HepG2 (cell line): ENCODE data around the gene ATP13A2. TPM values are rescaled to one million over a fixed set of nuclear protein-coding genes. Genes with fewer than 3 reads are reported as not detected.

Experiments used
- ATAC-seq: fragments of 200-7000 bp; cut with Tn5 transposase; 3 replicates; pipeline ENCODE4 v1.9.1; 2020; ENCODE audit warnings: mild to moderate bottlenecking, moderate library complexity
- BruUV-seq: library from RNA; stranded (reverse); fragments of 400-500 nt; replicated peaks from 2 replicates; lab custom pipeline; 2021; lab: Mats Ljungman, UMichigan
- CTCF ChIA-PET: fragments of 300-600 bp; formaldehyde crosslinking; extraction: SDS; loops from one replicate; lab custom pipeline; 2021; ENCODE audit warnings: low total read pairs, inconsistent platforms, low intra/inter-chr PET ratio; lab: Yijun Ruan, JAX
- POLR2A ChIA-PET: fragments of 350-600 bp; sonication (Branson Sonifier 250); formaldehyde crosslinking; loops from one replicate; lab custom pipeline; 2020; ENCODE audit warnings: antibody characterized with exemption, inconsistent platforms; lab: Yijun Ruan, JAX
- DNase-seq: peaks from one replicate; pipeline ENCODE4 v3.0.0-alpha.2; 2015; ENCODE audit warnings: low spot score
- FAIRE-seq: peaks from 3 replicates; lab custom pipeline; 2011; peaks lifted over from hg19 to GRCh38; lab: Jason Lieb, UNC
- H2AFZ ChIP-seq: one replicate; pipeline ENCODE4 v1.6.1; 2011; ENCODE audit warnings: low read length, inconsistent platforms
- H3K27ac ChIP-seq: fragments of 300-600 bp; 3 replicates; pipeline ENCODE4 v1.8.0; 2011; ENCODE audit warnings: mixed run types, mild to moderate bottlenecking, mixed read lengths, low read length, inconsistent platforms; ENCODE audit not compliant: insufficient read depth; ENCODE audit errors: extremely low read length
- H3K27me3 ChIP-seq, 2 experiments: fragments of 200-600 bp in 1 of 2; 2 replicates in 1 of 2; 3 replicates in 1 of 2; pipeline versions ENCODE4 v1.6.0 to v1.8.0; 2011; ENCODE audit warnings: low read length in 2 of 2, mild to moderate bottlenecking in 2 of 2, moderate library complexity in 2 of 2, inconsistent platforms in 1 of 2; ENCODE audit not compliant: insufficient read depth in 2 of 2, control insufficient read depth in 1 of 2
- H3K36me3 ChIP-seq, 2 experiments: fragments of 200-600 bp in 1 of 2; replicated peaks in 1 of 2; 2 replicates in 1 of 2; 3 replicates in 1 of 2; pipeline versions ENCODE4 v1.5.1 to v1.8.0; 2011; ENCODE audit warnings: low read length in 2 of 2, inconsistent platforms in 1 of 2; ENCODE audit not compliant: insufficient read depth in 2 of 2, control insufficient read depth in 1 of 2
- H3K4me1 ChIP-seq: 2 replicates; pipeline ENCODE4 v1.5.1; 2012; ENCODE audit warnings: low read length, inconsistent platforms; ENCODE audit not compliant: insufficient read depth
- H3K4me2 ChIP-seq: 2 replicates; pipeline ENCODE4 v1.6.0; 2011; ENCODE audit warnings: low read depth, low read length, inconsistent platforms
- H3K4me3 ChIP-seq, 3 experiments: fragments of 200-600 bp in 1 of 3; sonication (generic), shearing (Covaris generic) in 1 of 3; replicated peaks in 1 of 3; 2 replicates each; pipeline ENCODE4 v1.5.1; 2011 to 2016; ENCODE audit warnings: low read length in 3 of 3, inconsistent platforms in 2 of 3, low read depth in 2 of 3, mild to moderate bottlenecking in 2 of 3, control low read depth in 1 of 3, mixed read lengths in 1 of 3; ENCODE audit not compliant: insufficient read depth in 1 of 3
- H3K79me2 ChIP-seq: one replicate; pipeline ENCODE4 v1.6.1; 2011; ENCODE audit warnings: low read length, inconsistent platforms; ENCODE audit not compliant: insufficient read depth
- H3K9ac ChIP-seq: 2 replicates; pipeline ENCODE4 v1.6.0; 2011; ENCODE audit warnings: mild to moderate bottlenecking, low read depth, low read length, inconsistent platforms; ENCODE audit not compliant: insufficient read depth
- H3K9me3 ChIP-seq: 2 replicates; pipeline ENCODE4 v1.5.1; 2012; ENCODE audit warnings: mild to moderate bottlenecking, low read length
- H4K20me1 ChIP-seq: 2 replicates; pipeline ENCODE4 v1.6.0; 2011; ENCODE audit warnings: inconsistent platforms, mild to moderate bottlenecking, low read length, moderate library complexity; ENCODE audit not compliant: insufficient read depth
- EED ChIP-seq: sonication (generic); formaldehyde crosslinking; IDR thresholded peaks from 2 replicates; pipeline ENCODE4 v1.5.0; 2020; ENCODE audit warnings: mild to moderate bottlenecking, missing genetic modification reagents
- HDAC1 ChIP-seq: sonication (generic); formaldehyde crosslinking; IDR thresholded peaks from 2 replicates; pipeline ENCODE4 v1.5.1; 2020; ENCODE audit warnings: mild to moderate bottlenecking, missing genetic modification reagents
- HNRNPLL ChIP-seq: fragments of 200-400 bp; formaldehyde crosslinking; IDR thresholded peaks from 2 replicates; pipeline ENCODE4 v1.6.1; 2017; ENCODE audit warnings: mild to moderate bottlenecking, low read depth, low read length; ENCODE audit not compliant: poor library complexity, severe bottlenecking
- HOXA9 ChIP-seq: sonication (generic); formaldehyde crosslinking; IDR thresholded peaks from 2 replicates; pipeline ENCODE4 v1.8.1; 2022; ENCODE audit warnings: missing genetic modification reagents, mild to moderate bottlenecking, moderate library complexity, borderline replicate concordance
- SAFB2 ChIP-seq: sonication (generic); formaldehyde crosslinking; IDR thresholded peaks from 2 replicates; pipeline ENCODE4 v1.5.1; 2020; ENCODE audit warnings: missing genetic modification reagents, low read depth, mild to moderate bottlenecking, borderline replicate concordance
- THAP11 ChIP-seq: IDR thresholded peaks from 2 replicates; pipeline ENCODE4 v1.6.1; 2016; ENCODE audit warnings: missing biosample characterization, missing genetic modification reagents
- THYN1 ChIP-seq: sonication (generic); formaldehyde crosslinking; IDR thresholded peaks from 2 replicates; pipeline ENCODE4 v1.8.1; 2023; ENCODE audit warnings: low read depth, mild to moderate bottlenecking, moderate library complexity, missing genetic modification reagents, borderline replicate concordance
- ZNF207 ChIP-seq: fragments of 450-650 bp; IDR thresholded peaks from 2 replicates; pipeline ENCODE4 v1.6.1; 2016; ENCODE audit warnings: antibody characterized with exemption, borderline replicate concordance
- ZNF224 ChIP-seq: sonication (generic); formaldehyde crosslinking; IDR thresholded peaks from 2 replicates; pipeline ENCODE4 v1.5.0; 2020; ENCODE audit warnings: mild to moderate bottlenecking, missing genetic modification reagents
- ZNF382 ChIP-seq: sonication (generic); formaldehyde crosslinking; IDR thresholded peaks from 2 replicates; pipeline ENCODE4 v1.5.0; 2020; ENCODE audit warnings: missing genetic modification reagents, mild to moderate bottlenecking, borderline replicate concordance
- WGBS: methylation state at CpG from one replicate; pipeline ENCODE4 v1.1.6; 2017; ENCODE audit warnings: low lambda C conversion rate; 5-methylcytosine and 5-hydroxymethylcytosine counted together
- in situ Hi-C: cut with HindIII; loops from 2 replicates; pipeline ENCODE4 v1.10.0; 2017; ENCODE audit warnings: low pct_unique_long_range_greater_than_20kb; ENCODE audit not compliant: extremely low pct_ligation_motif_present
- intact Hi-C: fragments of 100-400 bp; cut with micrococcal nuclease; formaldehyde crosslinking; loops from one replicate; pipeline ENCODE4 v1.10.0; 2022; ENCODE audit not compliant: unreplicated experiment
- polyA plus RNA-seq, 8 experiments: library from polyadenylated mRNA; depleted of rRNA in 3 of 8; stranded (reverse) in 7 of 8; unstranded in 1 of 8; fragments of >200 nt; fragmentation: Illumina TruSeq in 4 of 8; extraction: Trizol in 4 of 8; gene quantifications; 2 replicates each; pipeline versions ENCODE4 v1.2.1 to v1.2.3, GENCODE V29; 2011 to 2016; ENCODE audit warnings: low read depth in 4 of 8, missing spikeins in 1 of 8, mixed read lengths in 1 of 8; ENCODE audit not compliant: insufficient read depth in 1 of 8
- total RNA-seq, 5 experiments: library from RNA; depleted of rRNA; stranded (reverse); fragments of >200 nt; fragmentation: Illumina TruSeq; extraction: Trizol; gene quantifications; 2 replicates each; pipeline ENCODE4 v1.2.3, GENCODE V29; 2016; ENCODE audit warnings: low read depth in 1 of 5
- TF ChIP-seq, protein P1 (sequence below): sonication (generic); formaldehyde crosslinking; IDR thresholded peaks from 2 replicates; pipeline ENCODE4 v1.4.0; 2020; ENCODE audit warnings: missing genetic modification reagents
- TF ChIP-seq, protein P2 (sequence below): sonication (generic); formaldehyde crosslinking; IDR thresholded peaks from 2 replicates; pipeline ENCODE4 v1.9.0; 2021; ENCODE audit warnings: missing genetic modification reagents, borderline replicate concordance

The ATP13A2 gene
- total and polyA plus RNA-seq, 2 of the 13 experiments (the other 11 are each of a cell fraction or from before 2014, with no cell fraction given) = 13.2 to 16.2 TPM

DNA sequence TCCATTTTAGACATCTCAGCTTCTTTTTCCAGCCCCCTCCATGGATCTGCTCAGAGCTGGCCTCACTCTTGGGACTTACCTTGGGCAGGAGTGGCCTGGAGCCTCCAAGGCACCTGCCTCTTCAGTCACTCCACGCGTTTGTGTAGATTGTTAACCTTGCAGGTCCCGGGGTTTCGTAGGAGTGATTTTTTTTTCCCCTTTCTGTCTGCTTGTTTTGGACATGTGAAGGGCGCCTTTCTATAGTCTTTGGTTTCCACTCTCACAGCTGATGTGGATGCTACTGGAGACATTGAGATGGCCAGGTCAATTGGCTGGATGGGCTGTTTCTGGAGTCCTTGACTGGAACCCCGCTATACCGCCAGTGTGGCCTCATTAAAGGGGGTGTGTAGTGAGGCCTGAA is 44.1 kb upstream of the ATP13A2 start:
- no peak overlapping the region for H3K4me3 ChIP-seq
- DNase-seq (no peak), ATAC-seq (no peak), FAIRE-seq (no peak)
- H3K4me1 ChIP-seq = peaks cover 45% of the 10 kb centered on the region
- no peak overlapping the region for H3K27ac ChIP-seq
- POLR2A ChIA-PET = no interaction called here
- no peak overlapping the region for H2AFZ ChIP-seq
- H3K79me2 ChIP-seq = peaks cover 21% of the 10 kb centered on the region
- no peaks in the 10 kb centered on the region for H3K9me3 ChIP-seq
- WGBS = 51% methylated on average over 7 of the region's 7 CpGs
- no peak overlapping the region; the same call in 1 of the 2 replicates for H3K4me2 ChIP-seq
- no peak for TF ChIP-seq THAP11
- TF ChIP-seq ZNF207 = no peak
- TF ChIP-seq, protein P1, sequence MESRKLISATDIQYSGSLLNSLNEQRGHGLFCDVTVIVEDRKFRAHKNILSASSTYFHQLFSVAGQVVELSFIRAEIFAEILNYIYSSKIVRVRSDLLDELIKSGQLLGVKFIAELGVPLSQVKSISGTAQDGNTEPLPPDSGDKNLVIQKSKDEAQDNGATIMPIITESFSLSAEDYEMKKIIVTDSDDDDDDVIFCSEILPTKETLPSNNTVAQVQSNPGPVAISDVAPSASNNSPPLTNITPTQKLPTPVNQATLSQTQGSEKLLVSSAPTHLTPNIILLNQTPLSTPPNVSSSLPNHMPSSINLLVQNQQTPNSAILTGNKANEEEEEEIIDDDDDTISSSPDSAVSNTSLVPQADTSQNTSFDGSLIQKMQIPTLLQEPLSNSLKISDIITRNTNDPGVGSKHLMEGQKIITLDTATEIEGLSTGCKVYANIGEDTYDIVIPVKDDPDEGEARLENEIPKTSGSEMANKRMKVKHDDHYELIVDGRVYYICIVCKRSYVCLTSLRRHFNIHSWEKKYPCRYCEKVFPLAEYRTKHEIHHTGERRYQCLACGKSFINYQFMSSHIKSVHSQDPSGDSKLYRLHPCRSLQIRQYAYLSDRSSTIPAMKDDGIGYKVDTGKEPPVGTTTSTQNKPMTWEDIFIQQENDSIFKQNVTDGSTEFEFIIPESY (CRISPR knock-in tag) = 0 out of 2 replicates have a peak, but pooled peaks have one; percentile 18
- CTCF ChIA-PET = no interaction called here
- no peaks in the 10 kb centered on the region for H3K36me3 ChIP-seq
- in situ Hi-C loops (no loop called here), intact Hi-C loops (no loop called here)
- no TSS peak for BruUV-seq
- no peaks in the 10 kb centered on the region for H4K20me1 ChIP-seq
- H3K9ac ChIP-seq = no peak overlapping the region
- H3K27me3 ChIP-seq = no peaks in the 10 kb centered on the region; a peak in 1 of 5 replicates

DNA sequence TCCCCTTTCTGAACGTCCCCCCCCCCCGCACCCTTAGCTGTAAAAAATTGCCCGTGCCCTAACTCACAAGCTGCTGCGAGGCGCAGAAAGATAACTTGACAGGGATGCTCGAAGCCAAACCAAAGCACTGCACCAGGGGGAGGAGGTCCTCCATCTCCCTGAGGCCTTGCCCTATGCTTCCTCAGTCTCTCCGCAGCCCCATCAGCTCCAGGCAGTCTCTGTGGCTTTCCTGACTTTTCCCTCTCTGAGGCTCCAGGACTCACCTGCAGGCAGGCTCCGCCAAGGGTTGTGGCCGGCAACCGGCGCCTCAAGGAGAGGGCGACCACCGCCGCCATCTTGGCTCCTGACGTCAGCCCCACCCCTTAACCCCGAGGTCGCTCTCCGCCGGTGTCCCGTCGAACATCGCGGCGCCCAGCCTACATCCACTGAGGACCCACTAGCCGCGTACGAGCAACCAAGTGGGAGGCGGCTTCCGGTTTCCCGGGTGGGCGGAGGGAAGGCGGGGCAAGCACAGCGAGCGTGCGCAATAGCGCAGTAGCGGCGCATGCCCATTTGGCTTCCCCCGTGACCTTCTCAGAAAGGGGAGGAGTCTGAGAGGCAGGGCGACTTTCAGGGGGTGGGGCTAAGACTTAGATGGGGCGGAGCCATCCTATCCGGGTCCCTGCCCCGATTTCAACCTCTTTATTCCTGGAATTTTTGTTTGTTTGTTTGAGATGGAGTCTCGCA is 42.1 kb upstream of the ATP13A2 start, which contains the start of gene SDHB:
Gene SDHB (minus strand): TSS at position 348 of the 726 bp plus-strand sequence. CDS start 13 bp downstream, at position 335.
- FAIRE-seq (peak; percentile 98), DNase-seq (peak; percentile 94), ATAC-seq (peak; percentile 98)
- Histone ChIP-seq H3K9ac (peak within 1 kb of the TSS; percentile 82), H3K27ac (peak within 1 kb of the TSS; percentile 75), H3K9me3 (no peaks in the 10 kb centered on the region), H3K27me3 (no peaks in the 10 kb centered on the region; a peak in 1 of 5 replicates), H3K4me3 (peak within 1 kb of the TSS; percentile 77 to 94 (median 93)), H3K4me1 (peaks cover 45% of the 10 kb centered on the region), H3K4me2 (peak within 1 kb of the TSS; percentile 96), H2AFZ (peak within 1 kb of the TSS; percentile 70), H4K20me1 (no peaks in the 10 kb centered on the region), H3K79me2 (peaks cover 23% of the 10 kb centered on the region), H3K36me3 (peaks cover 0 to 3% of the 10 kb centered on the region in 2 experiments; a peak in 1 of 5 replicates)
- no TSS peak for BruUV-seq
- 7% methylated on average over 3 of the region's 44 CpGs for WGBS
- in situ Hi-C loops = no loop called here
- CTCF ChIA-PET = no interaction called here
- POLR2A ChIA-PET = no interaction called here
- intact Hi-C loops = no loop called here
- TF ChIP-seq HOXA9 (CRISPR knock-in tag) = no peak
- TF ChIP-seq ZNF224 (CRISPR knock-in tag) = 0 out of 2 replicates have a peak, but pooled peaks have one; percentile 81
- TF ChIP-seq, protein P2, sequence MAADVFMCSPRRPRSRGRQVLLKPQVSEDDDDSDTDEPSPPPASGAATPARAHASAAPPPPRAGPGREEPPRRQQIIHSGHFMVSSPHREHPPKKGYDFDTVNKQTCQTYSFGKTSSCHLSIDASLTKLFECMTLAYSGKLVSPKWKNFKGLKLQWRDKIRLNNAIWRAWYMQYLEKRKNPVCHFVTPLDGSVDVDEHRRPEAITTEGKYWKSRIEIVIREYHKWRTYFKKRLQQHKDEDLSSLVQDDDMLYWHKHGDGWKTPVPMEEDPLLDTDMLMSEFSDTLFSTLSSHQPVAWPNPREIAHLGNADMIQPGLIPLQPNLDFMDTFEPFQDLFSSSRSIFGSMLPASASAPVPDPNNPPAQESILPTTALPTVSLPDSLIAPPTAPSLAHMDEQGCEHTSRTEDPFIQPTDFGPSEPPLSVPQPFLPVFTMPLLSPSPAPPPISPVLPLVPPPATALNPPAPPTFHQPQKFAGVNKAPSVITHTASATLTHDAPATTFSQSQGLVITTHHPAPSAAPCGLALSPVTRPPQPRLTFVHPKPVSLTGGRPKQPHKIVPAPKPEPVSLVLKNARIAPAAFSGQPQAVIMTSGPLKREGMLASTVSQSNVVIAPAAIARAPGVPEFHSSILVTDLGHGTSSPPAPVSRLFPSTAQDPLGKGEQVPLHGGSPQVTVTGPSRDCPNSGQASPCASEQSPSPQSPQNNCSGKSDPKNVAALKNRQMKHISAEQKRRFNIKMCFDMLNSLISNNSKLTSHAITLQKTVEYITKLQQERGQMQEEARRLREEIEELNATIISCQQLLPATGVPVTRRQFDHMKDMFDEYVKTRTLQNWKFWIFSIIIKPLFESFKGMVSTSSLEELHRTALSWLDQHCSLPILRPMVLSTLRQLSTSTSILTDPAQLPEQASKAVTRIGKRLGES (CRISPR knock-in tag) = no peak
- TF ChIP-seq HDAC1 (CRISPR knock-in tag) = peak; percentile 94
- no peak; the same call in 1 of the 2 replicates for TF ChIP-seq SAFB2 (CRISPR knock-in tag)
- no peak for TF ChIP-seq EED (CRISPR knock-in tag)
- peak; percentile 79 for TF ChIP-seq HNRNPLL
- TF ChIP-seq THYN1 (CRISPR knock-in tag) = no peak
- TF ChIP-seq ZNF382 (CRISPR knock-in tag) = no peak
